Hippocampal formation (tissue), 2 donors: ENCODE data around the gene SLX4IP.
A peak's percentile ranks its signal among the peaks of the same experiment; 100 is the strongest.

Experiments used
- DNase-seq, 2 donors: peaks; one replicate each; lab custom pipeline; 2025; lab: John Stamatoyannopoulos, UW

SLX4IP gene

DNA sequence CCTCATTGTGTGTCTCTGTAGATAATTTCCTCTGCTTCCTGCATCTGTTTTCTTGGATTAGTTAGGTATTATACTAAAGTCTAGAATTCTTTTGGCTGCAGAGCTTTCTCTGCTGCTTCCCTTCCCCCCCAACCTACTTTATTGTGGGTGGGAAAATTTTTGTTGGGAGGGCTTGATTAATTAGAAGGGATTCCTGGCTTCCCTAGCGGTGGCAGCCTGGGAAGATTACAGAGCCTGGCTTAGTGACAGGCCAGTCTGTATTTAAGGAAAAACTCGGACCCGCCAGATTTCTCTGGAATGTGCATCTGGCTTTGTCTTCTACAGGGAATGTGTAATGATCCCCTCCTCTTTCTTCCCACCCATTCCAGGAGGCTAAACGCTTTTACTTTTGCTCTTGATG lies 31.2 kb downstream of the SLX4IP start:
- no peak for DNase-seq

GRCh38 chr20:10466855-10467254 lies 31.8 kb downstream of the SLX4IP start:
- DNase-seq, result no peak

DNA sequence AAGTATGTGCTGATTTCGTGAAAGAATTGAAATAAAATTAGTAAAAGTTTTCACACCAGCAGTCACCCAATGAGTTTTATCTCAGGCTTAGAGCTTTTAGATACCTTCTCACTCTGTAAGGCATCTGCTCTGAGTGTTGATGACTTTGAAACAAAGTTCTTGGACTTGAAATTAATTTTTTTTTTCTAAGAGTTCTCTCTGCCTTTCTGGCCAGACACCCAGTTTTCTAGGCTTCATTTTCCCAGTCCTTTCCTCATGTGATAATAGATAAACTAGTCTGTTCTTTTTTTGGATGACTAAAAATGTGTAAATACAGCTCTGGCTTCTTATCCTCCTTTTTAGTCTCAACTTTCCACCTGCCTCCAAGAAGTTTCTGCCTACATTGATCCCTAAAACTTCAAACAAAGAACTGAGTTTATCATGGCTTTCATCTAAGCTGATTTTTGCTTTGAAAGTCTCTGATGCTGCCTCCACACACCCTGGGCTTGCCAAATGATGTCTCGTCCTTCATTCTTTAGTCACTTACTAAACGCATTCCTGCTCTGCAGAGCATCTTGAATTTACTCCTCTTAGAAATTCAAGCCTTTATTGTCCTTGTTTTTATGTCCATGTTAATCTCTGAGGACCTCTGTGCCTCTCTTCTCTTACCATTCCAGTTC lies 32.7 kb downstream of the SLX4IP start:
- DNase-seq, result no peak

DNA sequence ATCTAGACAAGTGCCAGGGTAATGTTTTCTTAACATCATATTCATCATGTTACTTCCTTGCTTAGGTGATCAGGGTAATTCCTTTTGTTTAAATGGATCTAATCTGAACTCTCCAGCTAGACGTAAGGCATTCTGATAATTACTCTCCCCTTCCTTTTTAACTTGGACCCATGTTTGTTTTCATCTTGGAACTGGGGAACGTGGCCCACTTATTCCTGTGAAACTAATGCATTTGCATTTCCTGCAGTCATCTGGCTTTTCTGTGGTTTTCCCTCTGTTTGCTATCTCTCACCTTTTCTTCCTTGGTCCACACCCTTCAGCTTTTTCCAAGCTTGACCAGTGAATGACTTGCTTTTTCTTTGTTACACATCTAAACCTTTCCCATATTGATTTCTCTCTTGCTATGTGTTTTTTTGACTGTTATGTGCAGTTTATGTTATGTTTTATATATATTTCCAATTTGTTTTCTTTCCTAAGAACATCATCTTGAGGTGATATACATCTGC lies 33.3 kb downstream of the SLX4IP start:
- no peak for DNase-seq

GRCh38 chr20:10469056-10469455 lies 34.0 kb downstream of the SLX4IP start:
- DNase-seq, result no peak

DNA sequence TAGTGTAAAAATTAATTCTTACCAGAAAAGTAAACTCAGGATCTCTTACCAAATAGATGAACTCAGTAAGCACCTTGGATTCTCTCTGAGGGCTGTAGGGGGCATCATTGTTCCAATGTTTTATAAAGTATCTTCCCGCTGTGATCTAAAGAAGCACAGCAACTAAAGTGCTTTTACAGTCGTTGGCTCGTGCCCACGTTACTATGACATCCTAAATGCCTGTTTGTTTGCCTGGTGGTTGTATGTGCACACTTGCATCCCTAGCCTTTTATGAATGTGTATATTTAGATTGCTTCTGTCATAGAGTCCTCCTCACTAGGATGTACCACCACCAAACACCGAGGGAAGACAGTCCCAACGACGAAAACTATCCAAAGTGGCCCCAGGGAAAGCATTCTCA lies 34.5 kb downstream of the SLX4IP start:
- peak; percentile 23 to 82 for DNase-seq

- no peak for DNase-seq
Measured at GRCh38 chr20:10470276-10470675, 35.2 kb downstream of the SLX4IP start.

DNA sequence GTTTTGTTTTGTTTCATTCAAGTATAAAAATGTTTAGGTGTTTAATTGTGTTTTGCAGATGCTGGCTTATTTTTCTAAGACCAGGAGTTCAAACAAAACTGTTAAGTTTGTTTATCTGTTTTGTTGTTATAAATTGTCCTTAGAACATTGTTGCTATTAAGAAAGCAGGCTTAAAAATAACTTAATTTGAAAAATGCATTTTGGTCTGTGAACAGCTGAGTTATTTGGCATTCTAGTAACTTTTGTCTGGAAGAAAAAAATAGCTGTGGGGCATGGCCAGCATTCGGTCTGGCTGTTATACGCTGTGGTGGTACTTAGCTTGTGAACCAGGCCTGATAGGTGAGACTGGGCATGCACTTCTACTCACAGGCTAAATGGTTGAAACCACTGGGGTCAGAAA lies 37.8 kb downstream of the SLX4IP start:
- no peak for DNase-seq

DNA sequence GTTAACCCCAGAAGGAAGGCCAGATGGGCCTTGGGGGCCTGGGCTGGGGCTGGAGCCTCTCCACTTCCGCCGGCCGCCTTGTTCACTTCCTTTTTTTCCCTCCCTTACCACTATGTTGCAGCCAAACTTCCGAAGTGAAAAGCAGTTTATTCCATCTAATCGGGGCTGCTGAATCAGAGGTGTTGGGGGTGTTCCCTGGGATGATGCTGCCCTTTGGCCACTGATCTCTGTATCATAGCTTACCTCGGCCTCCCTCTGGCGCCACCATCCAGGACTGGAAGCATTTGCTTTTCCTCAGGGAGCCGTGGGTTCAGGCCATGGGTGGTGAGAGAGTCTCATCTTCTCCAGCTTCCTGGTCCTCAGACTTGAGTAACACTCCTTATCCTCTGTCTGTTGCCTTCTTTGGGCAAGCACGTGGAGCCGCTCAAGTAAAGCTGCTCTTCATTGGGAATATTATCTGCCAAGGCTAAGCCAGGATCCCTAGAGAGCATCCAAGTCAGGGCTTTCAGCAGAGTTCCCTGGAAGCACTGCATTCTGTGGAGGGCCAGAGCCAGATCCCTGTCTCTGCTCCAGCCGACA lies 39.6 kb downstream of the SLX4IP start:
- no peak for DNase-seq

- DNase-seq, result no peak
Measured at GRCh38 chr20:10475225-10475624, 40.1 kb downstream of the SLX4IP start.

GRCh38 chr20:10476319-10476724 lies 41.2 kb downstream of the SLX4IP start:
- no peak for DNase-seq

GRCh38 chr20:10478205-10478604 lies 43.1 kb downstream of the SLX4IP start:
- DNase-seq, result no peak

DNA sequence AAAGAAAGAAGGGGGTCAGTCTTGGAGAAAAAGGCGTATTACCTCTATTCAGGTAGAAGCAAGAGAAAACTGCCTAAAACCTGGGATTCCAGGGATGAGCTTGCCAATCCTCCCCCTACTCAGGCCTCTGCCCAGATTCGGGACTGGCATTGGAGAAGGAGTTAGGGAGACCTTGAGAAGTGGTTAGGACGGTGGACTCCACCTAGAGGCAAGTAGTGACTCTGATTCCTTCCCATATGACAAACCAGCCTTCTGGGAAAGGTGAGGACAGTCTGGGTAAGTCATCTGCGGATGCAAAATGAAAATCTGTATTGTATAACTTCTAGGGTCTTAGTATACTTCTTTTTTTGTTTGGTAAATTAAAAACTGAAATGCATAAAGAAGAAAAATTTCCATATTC lies 43.8 kb downstream of the SLX4IP start:
- DNase-seq, result no peak

DNA sequence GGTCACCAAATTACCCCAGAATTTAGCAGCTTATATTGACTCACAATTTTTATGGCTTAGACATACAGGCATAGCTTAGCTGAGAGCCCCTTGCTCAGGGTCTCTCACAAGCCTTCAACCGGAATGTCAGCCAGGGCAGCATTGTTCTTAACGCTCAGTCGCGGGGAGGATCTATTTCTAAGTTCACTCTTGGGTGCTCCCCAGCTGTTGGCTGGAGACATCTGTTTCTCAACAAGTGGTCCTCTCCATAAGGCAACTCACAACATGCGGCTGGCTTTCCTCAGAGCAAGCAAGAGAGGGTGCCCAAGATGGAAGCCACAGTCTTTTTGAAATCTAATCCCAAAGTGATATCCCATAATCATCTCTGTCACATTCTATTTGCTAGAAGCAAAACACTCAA lies 46.6 kb downstream of the SLX4IP start:
- DNase-seq, result no peak

- no peak for DNase-seq
Measured at GRCh38 chr20:10483691-10484090, 48.6 kb downstream of the SLX4IP start.

DNA sequence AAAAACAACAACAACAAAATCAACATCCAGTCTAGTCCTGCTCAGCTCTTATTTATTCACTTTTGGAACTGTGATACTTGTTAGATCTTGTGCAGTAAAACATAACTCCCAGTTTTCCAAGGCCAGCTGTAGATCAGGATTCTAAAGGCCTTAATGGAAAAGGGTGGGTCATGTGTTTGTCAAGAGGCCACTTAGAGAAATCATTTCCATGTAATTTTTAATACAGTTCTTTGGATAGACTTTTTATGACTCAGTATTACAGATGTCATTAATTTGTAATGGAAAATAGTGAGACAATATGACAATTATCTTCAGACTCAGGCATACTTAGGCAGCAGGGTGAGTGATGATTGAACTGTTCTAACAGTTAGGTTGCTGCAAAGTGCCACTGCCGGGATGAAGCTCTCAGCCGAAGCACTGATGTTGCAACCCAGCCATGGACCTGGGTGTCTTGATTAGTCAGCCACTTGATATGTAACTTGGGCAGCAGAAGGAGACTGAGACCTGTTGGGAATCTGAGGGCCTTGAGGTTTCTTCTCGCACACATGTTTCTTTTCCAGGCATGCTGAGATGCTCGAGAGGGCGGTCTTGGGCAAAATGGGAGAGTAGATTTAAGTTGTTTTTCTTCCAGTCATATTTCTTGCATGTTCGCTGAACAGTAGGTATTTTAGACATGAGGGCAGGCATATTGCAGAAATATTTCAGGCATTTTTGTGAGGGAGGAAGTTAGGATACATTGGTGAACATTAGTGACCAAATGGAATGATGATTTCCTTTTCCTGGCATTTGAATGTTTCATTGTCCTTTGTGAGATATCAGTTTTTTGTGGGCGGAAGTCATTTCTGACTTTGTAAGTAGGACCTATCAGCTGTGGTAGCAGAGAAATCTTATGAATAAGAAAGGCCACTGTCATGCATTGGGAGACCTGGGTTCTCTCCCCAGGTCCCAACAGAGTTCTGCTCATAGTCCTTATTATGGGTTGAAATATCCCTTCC lies 52.3 kb downstream of the SLX4IP start:
- DNase-seq, result no peak

- no peak for DNase-seq
Measured at GRCh38 chr20:10488534-10488933, 53.4 kb downstream of the SLX4IP start.

DNA sequence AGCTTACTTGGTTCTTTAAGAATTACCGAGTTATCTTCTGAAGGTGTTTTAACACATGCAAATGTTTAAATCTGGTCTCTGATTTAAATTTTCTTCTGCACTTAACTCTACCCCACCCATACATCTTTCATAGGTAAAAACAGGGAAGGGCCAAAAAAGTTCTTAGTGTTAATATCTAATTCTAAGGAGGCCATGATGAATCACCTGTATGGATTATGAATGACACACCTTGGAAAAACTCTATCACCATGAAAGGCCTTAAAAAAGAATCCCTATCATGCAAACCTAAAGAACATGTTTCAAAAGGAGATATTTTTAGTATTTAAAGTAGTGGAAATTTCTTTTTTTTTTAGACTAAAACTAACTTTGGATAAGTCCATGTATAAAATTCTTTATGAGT lies 54.7 kb downstream of the SLX4IP start:
- DNase-seq, result no peak

- no peak for DNase-seq
Measured at GRCh38 chr20:10490257-10490656, 55.2 kb downstream of the SLX4IP start.

- peak; percentile 23 to 24 for DNase-seq
Measured at GRCh38 chr20:10490706-10491105, 55.6 kb downstream of the SLX4IP start.

DNA sequence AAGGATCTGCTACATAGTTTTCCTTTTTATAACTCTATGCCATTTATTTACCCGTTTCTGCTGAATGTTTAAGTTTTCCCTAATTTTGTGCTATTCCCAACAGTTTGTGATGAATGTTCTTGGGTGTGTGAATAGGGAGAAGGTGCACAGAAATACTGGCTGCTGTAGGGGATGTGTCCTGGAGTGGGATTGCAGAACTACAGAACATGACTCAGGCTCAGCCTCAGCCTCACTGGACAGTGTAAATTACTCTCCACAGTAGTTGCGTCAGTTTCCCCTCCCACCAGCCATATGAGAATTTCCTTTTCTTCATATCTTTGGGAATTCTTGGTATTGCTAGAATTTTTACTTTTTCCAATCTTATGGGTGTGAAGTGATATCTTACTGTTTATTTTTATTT lies 57.0 kb downstream of the SLX4IP start:
- no peak for DNase-seq

- DNase-seq, result no peak
Measured at GRCh38 chr20:10492844-10493243, 57.7 kb downstream of the SLX4IP start.

- DNase-seq, result no peak
Measured at GRCh38 chr20:10495173-10495572, 60.1 kb downstream of the SLX4IP start.
